OCI-LY3 (cell line): ENCODE data around the gene ANP32E.
"Not testable (repeated sequence)": the region's sequence is repeated elsewhere in the genome, so short reads cannot be mapped to it uniquely, and the experiment has no call there.

Source experiments
- H2AFZ ChIP-seq: fragments of 200-600, 300-600 bp; shearing (Covaris generic); 2 replicates; pipeline ENCODE4 v1.6.0; 2014; ENCODE audit warnings: antibody characterized with exemption, low read depth, low read length
- H3K27ac ChIP-seq: fragments of 200-600, 300-600 bp; sonication (generic); 2 replicates; pipeline ENCODE4 v1.5.1; 2014; ENCODE audit warnings: mild to moderate bottlenecking, low read length, moderate library complexity, mixed read lengths
- H3K27me3 ChIP-seq: fragments of 200-600, 300-600 bp; sonication (generic); 2 replicates; pipeline ENCODE4 v1.6.1; 2014; ENCODE audit warnings: low read depth, low read length, mixed read lengths
- H3K36me3 ChIP-seq: fragments of 200-600, 300-600 bp; sonication (generic); replicated peaks from 2 replicates; pipeline ENCODE3; 2014; ENCODE audit warnings: low read depth, low read length, mixed read lengths
- H3K4me1 ChIP-seq: fragments of 300-600, 200-600 bp; sonication (generic); 2 replicates; pipeline ENCODE4 v1.6.1; 2014; ENCODE audit warnings: low read length, mixed read lengths
- H3K4me2 ChIP-seq: fragments of 200-600, 300-600 bp; sonication (generic); 2 replicates; pipeline ENCODE4 v1.6.1; 2014; ENCODE audit warnings: low read length, mixed read lengths
- H3K4me3 ChIP-seq: fragments of 300-600, 200-600 bp; sonication (generic); 2 replicates; pipeline ENCODE4 v1.5.1; 2014; ENCODE audit warnings: antibody characterized with exemption, mild to moderate bottlenecking, low read length, moderate library complexity
- H3K79me2 ChIP-seq: fragments of 300-600, 200-600 bp; shearing (Covaris generic); 2 replicates; pipeline ENCODE4 v1.6.1; 2014; ENCODE audit warnings: mild to moderate bottlenecking, low read length, mixed read lengths
- H3K9ac ChIP-seq: fragments of 300-600, 200-600 bp; shearing (Covaris generic); 2 replicates; pipeline ENCODE4 v1.6.0; 2014; ENCODE audit warnings: mild to moderate bottlenecking, low read length, moderate library complexity
- H3K9me3 ChIP-seq: fragments of 200-600, 300-600 bp; shearing (Covaris generic); 2 replicates; pipeline ENCODE4 v1.6.1; 2014; ENCODE audit warnings: low read length, mixed read lengths; ENCODE audit not compliant: insufficient read depth
- H4K20me1 ChIP-seq: fragments of 200-600, 300-600 bp; sonication (generic); 2 replicates; pipeline ENCODE4 v1.6.1; 2016; ENCODE audit warnings: low read length, mixed read lengths; ENCODE audit not compliant: insufficient read depth
- CTCF ChIP-seq: fragments of 200-600, 300-600 bp; sonication (generic); IDR thresholded peaks from 2 replicates; pipeline ENCODE4 v1.5.1; 2014; ENCODE audit warnings: antibody characterized with exemption, low read length, low read depth
- EZH2phosphoT487 ChIP-seq: fragments of 200-600 bp; shearing (Covaris generic); IDR thresholded peaks from 2 replicates; pipeline ENCODE4 v1.6.1; 2018; ENCODE audit warnings: antibody characterized with exemption, mixed run types, low read depth

Gene ANP32E

GRCh38 chr1:150237746-150238145 is 1.8 kb upstream of the ANP32E start:
- Histone ChIP-seq H3K27ac (no peak overlapping the region), H3K79me2 (peaks cover 39% of the 10 kb centered on the region), H2AFZ (no peak overlapping the region), H3K4me3 (no peak overlapping the region), H3K36me3 (no peaks in the 10 kb centered on the region), H3K4me2 (no peak overlapping the region), H3K9ac (no peak overlapping the region), H4K20me1 (peaks cover 11% of the 10 kb centered on the region), H3K9me3 (no peaks in the 10 kb centered on the region), H3K27me3 (no peaks in the 10 kb centered on the region), H3K4me1 (peaks cover 18% of the 10 kb centered on the region)
- TF ChIP-seq EZH2phosphoT487 (no peak), CTCF (no peak)

- Histone ChIP-seq H3K9ac (peak overlapping the region; percentile 83), H3K4me1 (peaks cover 21% of the 10 kb centered on the region), H3K4me3 (peak overlapping the region; percentile 90), H3K4me2 (peak overlapping the region; percentile 86), H4K20me1 (peaks cover 13% of the 10 kb centered on the region), H3K79me2 (peaks cover 44% of the 10 kb centered on the region)
- H3K27ac ChIP-seq, H3K27me3 ChIP-seq, H3K36me3 ChIP-seq, H2AFZ ChIP-seq, H3K9me3 ChIP-seq: not testable (repeated sequence)
Observed at GRCh38 chr1:150237176-150237575, 1.3 kb upstream of the ANP32E start.

GRCh38 chr1:150236614-150237100 is 745 bp upstream of the ANP32E start:
- Histone ChIP-seq H3K36me3 (peaks cover 2% of the 10 kb centered on the region), H4K20me1 (peaks cover 13% of the 10 kb centered on the region), H3K79me2 (peaks cover 50% of the 10 kb centered on the region), H3K27me3 (no peaks in the 10 kb centered on the region), H3K4me3 (peak overlapping the region; percentile 90), H2AFZ (peak overlapping the region; percentile 63; the same call in 1 of the 2 replicates), H3K9ac (peak overlapping the region; percentile 83), H3K9me3 (no peaks in the 10 kb centered on the region), H3K27ac (peak overlapping the region; percentile 85), H3K4me2 (peak overlapping the region; percentile 86), H3K4me1 (peaks cover 21% of the 10 kb centered on the region)
- TF ChIP-seq EZH2phosphoT487 (no peak), CTCF (peak; percentile 27; the same call in 1 of the 2 replicates)

GRCh38 chr1:150235294-150235851 is 539 bp downstream of the ANP32E start:
- no peaks in the 10 kb centered on the region for H3K9me3 ChIP-seq
- H3K4me2 ChIP-seq, result peak overlapping the region; percentile 88
- peak overlapping the region; percentile 92 for H3K27ac ChIP-seq
- H3K4me3 ChIP-seq, result peak overlapping the region; percentile 90
- peaks cover 62% of the 10 kb centered on the region for H3K79me2 ChIP-seq
- H3K9ac ChIP-seq, result peak overlapping the region; percentile 99
- H3K36me3 ChIP-seq, result peaks cover 11% of the 10 kb centered on the region
- H4K20me1 ChIP-seq, result peaks cover 13% of the 10 kb centered on the region
- TF ChIP-seq CTCF, result peak; percentile 34
- no peak for TF ChIP-seq EZH2phosphoT487
- no peaks in the 10 kb centered on the region for H3K27me3 ChIP-seq
- H3K4me1 ChIP-seq, result peaks cover 21% of the 10 kb centered on the region
- H2AFZ ChIP-seq, result no peak overlapping the region
